Activated CD8-positive, alpha-beta memory T cell treated with anti-CD3 and anti-CD28 coated beads, Interleukin-2, amount 50 U/mL, for 24 hours (primary cell): ENCODE results near the gene URGCP.
A peak's percentile ranks its signal among the peaks of the same experiment; 100 is the strongest.
"Not testable (repeated sequence)": the region's sequence is repeated elsewhere in the genome, so short reads cannot be mapped to it uniquely, and the experiment has no call there.

Source experiments
- DNase-seq: peaks from one replicate; pipeline ENCODE4 v3.0.0-alpha.2; 2020; ENCODE audit errors: extremely low read depth

Gene URGCP

DNA sequence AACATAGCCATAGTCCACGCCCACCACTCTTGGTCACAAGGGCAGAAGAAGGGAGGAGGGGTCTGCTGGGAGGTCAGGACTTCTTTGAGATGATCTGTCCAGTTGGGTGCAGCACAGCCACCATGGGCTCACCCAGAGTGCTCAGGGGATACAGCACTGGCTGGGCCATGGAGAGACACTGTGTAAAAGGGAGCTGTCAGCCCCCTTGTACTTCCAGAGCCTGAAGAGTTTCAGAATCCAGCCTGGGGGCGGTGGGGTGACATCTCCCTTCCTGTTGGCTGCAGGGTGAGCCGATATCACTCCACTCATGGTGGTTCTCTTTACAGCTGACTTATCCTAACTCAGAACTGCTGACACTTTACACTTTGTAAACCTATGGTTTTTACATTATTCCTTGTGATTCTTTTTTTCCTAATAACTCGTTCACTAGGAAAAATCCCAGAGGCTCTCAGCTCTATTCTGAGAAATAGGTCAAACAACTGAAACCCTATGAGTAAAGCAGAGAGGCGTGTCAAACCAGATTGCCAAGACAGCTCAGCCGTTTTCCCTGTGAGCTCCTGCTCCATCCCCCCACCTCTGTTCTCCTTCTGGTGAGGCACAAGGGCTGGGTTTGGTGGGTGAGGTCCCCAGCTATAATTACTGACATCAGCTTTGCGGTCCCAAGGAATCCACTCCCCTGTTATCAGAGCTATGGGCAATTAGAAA is 33.8 kb downstream of the URGCP start:
- no peak for DNase-seq

DNA sequence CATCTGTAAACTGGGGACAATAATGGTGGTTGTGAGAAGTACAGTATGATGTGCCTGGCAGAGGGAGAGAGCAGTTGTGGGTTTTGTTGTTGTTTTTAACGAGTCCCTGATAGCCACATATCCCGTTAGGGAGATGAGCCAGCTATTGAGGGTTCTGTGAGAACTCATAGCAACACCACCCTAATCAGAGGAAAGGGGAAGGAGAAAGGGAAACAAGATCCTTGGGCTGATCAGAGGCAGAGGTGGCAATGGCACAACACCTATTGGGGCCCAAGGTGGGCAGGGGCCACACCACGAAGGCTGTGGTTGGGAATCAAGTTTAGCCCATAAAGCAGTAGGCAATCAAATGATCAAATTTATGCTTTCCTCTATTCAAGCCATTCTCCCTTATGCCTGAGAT is 35.3 kb downstream of the URGCP start:
- DNase-seq = no peak

DNA sequence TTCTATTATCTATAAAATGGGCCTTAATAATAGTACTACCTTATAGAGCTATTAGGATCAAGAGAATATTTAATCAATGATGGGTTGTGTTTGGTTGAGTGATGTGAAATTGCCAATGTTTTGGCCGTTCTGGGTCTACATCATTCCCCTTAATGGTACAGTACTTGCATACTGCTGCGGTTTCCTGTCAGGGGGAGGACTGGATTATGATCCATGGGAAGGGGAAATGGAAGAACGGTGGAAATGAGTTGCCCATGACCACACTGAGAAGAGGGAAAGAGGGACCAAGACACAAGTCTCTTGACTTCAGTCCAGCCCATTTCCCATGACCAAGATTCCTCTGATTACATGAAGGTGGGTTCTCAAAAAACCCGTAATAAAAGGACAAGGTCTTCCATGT is 36.1 kb downstream of the URGCP start:
- DNase-seq = no peak

GRCh38 chr7:43869867-43870240 is 36.5 kb downstream of the URGCP start:
- no peak for DNase-seq

GRCh38 chr7:43869006-43869866 is 37.2 kb downstream of the URGCP start, which contains the start of gene MRPS24:
TSS of gene MRPS24 (minus strand) at chr7:43869517. CDS start at chr7:43869495, 22 bp downstream.
- peak; percentile 86 for DNase-seq

GRCh38 chr7:43868681-43869005 is 37.8 kb downstream of the URGCP start:
- no peak for DNase-seq

DNA sequence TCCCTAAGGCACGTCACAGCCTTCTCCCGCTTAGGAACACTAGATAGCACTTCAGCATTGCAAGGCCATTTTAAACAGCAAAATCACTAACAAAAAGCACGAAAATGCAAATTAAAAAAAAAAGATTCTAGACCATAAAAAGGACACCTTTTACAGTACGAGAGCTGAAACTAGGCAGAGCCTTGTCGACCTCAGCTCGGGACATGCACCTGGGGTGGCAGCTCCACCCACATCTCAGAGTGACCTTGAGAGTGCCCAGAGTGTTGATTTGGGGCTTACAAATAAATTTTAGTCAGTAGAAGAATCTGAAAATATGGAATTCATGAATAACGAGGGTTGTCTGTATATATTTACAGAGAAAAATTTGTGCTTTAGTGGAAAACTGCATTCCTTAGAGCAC is 38.2 kb downstream of the URGCP start:
- DNase-seq = no peak

- DNase-seq = no peak
These were observed 41.1 kb downstream of the URGCP start for GRCh38 chr7:43865277-43865676.

DNA sequence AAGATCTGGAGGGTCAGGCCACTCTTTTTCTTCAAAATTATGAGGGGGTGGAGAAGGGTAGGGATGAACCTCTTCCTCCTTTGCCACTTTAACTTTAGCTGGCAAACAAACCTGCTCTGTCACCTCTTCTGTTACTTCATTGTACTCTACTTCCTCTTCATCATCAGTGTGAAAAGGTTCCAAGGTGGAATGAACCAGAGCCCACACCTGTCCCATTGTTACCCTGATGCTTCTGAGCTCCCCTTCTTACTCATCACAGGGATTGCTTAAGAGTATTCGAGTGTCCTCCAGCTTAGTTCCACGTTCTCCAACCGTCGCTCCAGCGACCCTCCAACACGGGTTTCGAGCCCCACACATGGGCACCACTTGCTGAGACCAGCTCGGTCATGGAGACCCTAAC is 42.3 kb downstream of the URGCP start:
- DNase-seq = no peak

DNA sequence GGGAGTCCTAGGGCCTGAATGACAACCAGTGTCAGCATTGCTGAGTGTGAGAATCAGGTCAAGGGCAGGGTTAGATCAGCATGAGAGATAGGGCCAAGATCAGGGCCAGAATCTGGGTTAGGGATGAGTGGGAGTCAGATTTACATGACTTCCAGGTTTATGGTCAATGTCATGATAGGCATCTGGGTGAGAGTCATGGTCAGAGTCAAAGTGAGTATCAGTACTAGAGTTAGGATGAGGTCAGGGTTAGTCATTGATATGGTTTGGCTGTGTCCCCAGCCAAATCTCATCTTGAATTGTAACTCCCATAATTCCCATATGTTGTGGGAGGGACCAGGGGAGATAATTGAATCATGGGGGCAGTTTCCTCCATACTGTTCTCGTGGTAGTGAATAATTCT is 49.4 kb downstream of the URGCP start:
- DNase-seq = no peak

DNA sequence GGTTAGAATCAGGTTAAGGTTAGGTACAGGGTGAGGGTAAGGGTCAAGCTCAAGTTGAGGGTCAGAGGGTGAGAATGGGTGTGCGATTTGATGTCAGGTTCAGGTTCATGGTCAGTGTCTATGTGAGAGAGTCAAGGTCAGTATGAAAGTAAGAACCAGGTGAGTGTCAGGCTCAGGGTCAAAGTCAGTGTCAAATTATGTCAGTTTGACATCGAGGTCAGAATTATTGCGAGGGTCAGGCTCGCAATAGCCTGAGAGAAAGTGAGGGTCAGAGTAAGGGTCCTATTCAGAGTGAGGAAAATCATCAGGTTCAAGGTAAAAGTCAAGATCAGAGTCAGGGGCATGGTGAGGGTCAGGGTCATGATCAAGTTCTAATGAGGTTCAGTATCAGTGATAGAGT is 50.1 kb downstream of the URGCP start:
- no peak for DNase-seq

- DNase-seq = no peak
These were observed 51.2 kb downstream of the URGCP start for GRCh38 chr7:43855176-43855575.

DNA sequence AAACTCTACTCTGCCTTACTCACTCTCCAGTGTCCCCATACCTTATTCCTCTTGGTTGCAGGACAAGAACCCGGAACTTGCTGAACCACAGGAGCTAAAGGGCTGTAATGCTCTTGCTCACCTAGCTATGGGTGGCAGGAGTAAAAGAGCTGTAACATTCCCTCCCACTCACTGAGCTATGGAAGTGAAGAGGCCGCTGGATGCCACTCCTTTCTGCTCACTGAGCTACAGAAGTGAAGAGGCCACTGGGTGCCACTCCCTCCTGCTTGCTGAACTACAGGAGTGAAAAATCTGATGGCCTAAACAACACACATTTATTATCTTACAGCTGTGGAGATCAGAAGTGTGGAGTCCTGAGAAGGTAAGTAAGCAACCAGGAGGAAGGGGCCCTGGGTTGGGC is 54.6 kb downstream of the URGCP start:
- no peak for DNase-seq

DNA sequence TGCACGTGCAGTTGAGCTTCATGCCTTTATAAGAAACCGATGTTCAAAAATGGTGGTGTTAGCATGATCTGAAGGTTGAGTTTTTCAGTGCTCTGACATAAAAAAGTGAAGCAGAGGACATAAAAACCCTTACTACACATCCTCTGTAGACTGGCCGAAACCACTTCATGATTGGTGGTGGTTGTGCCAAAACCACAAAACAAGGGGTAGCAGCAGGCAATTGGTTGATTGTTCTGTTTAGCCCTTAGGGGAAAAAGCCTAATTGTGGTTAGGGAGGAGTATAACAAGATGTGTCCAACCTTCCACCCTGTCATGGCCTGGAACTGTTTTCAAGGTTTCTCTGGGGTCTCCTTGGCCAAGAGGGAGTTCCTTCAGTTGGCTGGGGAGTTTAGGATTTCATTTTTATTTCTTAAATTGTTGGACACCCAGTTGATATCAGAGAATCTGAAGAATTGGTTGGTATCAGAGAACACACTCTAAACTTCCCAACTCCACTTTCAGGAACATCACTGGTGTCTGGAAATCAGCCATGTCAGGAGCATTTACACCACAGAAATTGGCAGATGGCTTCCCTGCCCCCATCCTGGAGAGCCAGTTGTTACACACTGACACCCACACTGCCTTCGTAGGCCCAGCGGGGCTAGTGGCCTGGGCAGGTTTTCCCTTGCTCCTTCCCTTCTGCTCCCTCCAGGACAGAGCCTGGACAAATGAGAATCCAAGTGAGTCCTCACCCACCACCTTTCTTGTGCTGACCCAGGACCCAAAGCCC is 55.9 kb downstream of the URGCP start:
- no peak for DNase-seq

GRCh38 chr7:43849047-43849446 is 57.3 kb downstream of the URGCP start:
- DNase-seq = no peak

DNA sequence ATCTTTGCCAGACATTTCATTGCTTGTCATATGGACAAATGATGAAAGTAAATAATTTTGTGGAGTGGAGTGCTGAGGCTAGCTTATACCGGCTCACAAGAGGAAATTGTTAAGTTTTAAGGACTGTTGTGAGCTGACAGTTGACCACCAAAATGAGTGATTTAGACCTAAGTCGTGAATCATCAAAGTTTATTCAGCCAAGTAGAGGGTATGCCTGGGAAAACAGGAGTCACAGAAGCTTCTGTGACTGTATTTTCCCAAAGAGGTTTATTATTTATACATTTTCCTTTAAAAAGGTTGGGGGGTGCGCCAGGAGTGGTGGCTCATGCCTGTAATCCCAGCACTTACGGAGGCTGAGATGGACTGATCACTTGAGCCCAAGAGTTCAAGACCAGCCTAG is 58.9 kb downstream of the URGCP start:
- no peak for DNase-seq

DNA sequence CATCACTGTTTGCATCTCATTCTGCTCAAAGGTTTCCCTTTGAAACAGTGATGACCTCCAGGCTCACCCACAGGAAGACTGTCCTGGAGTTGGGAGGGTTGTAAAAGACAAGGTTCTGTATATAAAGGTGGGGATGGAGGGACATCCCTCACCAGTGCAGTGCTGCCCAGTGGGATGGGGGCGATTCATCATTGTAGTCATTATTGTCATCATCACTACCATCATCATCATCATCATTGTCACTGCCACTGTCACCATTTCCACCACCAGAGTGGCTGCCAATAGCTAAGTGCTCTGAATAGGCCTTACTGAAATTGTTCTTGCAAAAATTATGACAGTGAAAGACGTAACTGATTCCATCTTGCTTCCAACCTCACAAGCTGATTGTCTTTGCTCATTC is 61.7 kb downstream of the URGCP start:
- no peak for DNase-seq

DNA sequence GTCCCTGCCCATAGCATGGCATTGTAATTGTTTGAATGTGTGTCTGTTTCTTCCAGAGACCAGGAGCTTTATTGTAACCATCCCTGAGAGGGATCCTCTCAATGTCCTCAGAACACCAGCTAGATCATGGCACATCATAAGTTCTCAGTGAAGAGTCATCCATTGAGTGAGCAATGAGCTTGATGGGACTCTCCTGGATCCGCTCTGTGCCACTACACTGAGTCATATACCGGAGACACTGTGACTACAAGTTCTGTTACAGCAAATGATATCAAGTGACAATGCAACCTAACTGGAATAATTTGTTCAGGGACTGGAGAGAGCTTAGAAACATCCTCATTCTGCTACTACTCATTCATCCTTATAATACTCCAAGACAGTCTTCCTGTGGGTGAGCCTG is 62.1 kb downstream of the URGCP start:
- DNase-seq = no peak

GRCh38 chr7:43843296-43843695 is 63.1 kb downstream of the URGCP start:
- DNase-seq = no peak

- DNase-seq = no peak
These were observed 68.2 kb downstream of the URGCP start for GRCh38 chr7:43838201-43838658.

DNA sequence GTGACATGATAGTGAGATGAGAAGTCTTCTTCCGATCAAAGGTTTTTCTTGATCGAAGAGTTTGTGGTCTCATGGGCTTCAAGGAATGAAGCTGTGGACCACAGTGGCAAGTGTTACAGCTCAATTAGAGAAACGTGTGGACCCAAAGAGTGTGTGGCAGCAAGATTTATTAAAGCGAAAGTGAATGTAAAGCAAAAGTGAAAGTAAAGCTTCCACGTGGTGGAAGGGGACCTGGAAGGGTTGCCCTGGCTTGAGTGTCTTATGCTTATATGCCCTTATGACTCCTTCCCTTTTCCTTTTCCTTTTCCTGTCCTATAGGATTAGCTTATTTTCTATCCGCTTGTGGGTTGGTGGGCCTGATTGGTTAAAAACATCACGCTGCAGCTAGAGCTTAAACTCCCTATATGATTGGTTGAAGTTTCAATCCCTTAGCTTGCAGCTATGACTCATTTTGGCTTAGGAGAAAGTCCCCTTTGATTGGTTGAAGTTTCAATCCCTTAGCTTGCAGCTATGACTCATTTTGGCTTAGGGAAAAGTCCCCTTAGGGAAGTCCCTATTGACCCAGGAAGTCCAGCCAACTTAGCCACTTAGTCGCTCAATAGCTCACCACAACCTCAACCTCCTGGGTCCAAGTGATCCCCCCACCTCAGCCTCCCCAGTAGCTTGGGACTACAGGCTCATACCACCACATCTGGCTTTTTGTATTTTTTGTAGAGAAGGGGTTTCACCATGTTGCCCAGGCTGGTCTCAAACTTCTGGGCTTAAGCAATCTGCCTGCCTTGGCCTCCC is 71.7 kb downstream of the URGCP start:
- no peak for DNase-seq

DNA sequence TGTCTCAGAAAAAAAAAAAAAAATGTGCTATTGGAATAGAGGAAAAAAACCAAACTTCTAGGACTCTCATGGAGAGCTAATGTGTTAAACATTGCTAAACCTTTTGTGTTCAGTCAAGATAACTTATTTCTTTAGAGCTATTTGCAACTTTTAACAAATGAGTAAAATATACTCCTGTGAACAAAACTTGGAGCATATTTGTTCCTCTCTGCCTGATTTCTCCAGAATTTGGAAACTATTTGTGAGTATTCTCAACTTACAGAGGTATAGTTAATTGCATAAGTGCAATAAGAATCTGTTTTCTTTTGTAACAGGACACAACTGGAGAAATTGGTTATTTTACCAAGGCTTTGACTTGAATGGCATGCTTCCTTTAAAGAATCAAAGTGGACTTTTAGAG is 75.5 kb downstream of the URGCP start:
- DNase-seq = not testable (repeated sequence)
